HG03103 (cell line): ENCODE results near the gene PDHX.
A peak's percentile ranks its signal among the peaks of the same experiment; 100 is the strongest.
"Not testable (repeated sequence)": the region's sequence is repeated elsewhere in the genome, so short reads cannot be mapped to it uniquely, and the experiment has no call there.

Experiments used
- ATAC-seq: cut with Tn5 transposase; IDR thresholded peaks from one replicate; pipeline ENCODE4 v1.9.1; 2021; ENCODE audit warnings: low read depth; ENCODE audit not compliant: unreplicated experiment

PDHX gene

DNA sequence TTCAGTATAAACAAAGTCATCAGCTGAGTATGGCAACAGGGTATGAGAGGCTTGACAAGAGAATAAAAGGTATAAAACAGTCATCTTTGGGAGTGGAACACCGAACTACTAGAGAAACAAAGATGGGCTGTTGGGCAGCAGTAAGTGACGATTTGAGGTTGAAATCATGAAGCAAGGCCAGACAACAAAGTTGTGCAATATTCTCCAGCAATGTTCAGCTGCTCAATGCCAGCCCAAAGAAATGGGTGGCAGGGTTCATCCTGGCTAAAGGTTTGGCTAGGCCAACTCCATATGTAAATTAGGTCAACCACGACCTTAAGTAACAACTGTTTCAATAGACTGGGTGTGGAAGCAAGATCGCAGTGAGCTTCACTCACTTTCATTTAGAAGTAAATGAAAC is 6.5 kb upstream of the PDHX start:
- no peak for ATAC-seq

GRCh38 chr11:34910817-34911216 is 5.6 kb upstream of the PDHX start:
- no peak for ATAC-seq

GRCh38 chr11:34911676-34912075 is 4.7 kb upstream of the PDHX start:
- no peak for ATAC-seq

GRCh38 chr11:34913556-34913955 is 2.9 kb upstream of the PDHX start:
- ATAC-seq = not testable (repeated sequence)

GRCh38 chr11:34915136-34916014 is 1.0 kb upstream of the PDHX start:
- ATAC-seq = peak; percentile 2

DNA sequence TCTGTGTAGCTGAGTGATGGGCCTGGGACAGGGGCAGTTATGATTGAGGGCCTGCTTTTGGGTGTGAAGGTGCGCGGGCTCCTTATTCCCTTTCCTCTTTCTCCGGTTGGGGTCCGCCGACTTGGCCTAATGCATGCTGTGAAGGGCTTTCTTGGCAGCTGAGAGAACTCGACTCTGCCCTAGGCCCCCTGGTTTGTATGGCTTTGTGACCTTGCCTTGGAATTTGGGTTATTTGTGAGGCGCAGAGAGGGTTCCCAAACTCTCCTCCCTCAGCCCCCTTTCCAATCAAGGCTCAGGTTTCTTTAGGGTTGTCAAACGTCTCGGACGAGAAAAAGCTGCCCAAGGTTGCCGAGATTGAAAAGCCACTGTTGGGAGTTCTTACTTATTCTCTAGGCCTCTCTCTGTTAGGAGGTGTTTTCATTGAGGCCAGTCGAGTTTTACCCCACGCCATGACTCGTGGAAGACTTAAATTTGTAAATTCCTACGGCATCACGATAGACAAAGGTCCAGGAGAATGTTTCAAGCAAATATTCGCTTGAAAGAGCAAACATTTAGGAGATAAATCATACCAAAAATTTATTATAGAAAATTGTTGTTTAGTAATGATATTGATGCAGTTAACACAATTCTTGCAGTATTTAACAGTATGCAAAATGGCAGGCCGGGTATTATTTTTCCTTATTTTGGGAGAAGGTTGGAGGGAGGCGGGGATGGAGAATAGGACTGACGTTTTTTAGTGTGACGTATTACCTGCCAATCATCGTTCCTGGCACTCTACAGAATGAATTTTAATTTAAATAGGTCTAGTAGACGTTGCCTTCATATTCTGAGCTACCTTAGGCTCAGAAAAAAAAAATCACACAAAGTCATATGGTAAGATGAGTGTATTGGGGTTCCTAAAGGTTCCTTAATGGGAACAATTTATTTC is 689 bp downstream of the PDHX start:
- ATAC-seq = no peak

DNA sequence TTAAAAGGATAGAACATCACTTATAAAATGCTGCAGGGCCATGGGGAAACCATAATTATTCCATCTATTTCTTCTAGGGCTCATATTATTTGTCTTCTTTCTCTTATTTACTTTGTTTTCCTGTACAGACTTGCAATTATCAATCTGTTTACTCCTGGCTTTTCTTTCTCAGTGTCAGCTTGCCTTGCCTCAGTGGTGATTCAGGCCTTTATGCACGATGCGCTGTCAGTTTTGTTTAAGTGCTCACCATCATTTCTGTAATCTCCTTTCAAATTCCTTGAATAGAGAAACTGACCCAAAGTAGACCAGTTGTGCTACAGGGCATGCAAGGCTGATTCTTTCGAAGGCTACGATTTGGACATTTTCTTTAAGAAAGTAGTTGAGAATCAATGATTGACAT is 4.7 kb downstream of the PDHX start:
- ATAC-seq = no peak

DNA sequence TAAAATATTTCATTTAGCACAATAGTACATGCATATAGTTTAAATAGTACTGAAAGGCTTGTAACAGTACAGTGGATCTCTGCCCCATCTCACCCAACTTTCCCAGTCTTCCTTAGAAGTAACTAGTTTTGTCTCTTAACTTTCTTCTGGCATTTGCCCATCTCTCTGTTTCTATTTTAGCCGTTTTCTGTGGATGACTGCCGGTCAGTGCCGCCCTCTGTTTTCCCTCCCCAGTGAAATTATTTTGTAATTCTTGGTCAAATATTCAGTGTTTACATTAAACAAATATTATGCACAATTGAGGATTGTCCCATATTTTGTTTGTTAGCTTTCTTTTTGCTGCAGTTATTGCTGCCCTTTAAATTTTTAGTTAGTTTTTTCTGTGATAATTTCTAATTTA is 8.3 kb downstream of the PDHX start:
- no peak for ATAC-seq

DNA sequence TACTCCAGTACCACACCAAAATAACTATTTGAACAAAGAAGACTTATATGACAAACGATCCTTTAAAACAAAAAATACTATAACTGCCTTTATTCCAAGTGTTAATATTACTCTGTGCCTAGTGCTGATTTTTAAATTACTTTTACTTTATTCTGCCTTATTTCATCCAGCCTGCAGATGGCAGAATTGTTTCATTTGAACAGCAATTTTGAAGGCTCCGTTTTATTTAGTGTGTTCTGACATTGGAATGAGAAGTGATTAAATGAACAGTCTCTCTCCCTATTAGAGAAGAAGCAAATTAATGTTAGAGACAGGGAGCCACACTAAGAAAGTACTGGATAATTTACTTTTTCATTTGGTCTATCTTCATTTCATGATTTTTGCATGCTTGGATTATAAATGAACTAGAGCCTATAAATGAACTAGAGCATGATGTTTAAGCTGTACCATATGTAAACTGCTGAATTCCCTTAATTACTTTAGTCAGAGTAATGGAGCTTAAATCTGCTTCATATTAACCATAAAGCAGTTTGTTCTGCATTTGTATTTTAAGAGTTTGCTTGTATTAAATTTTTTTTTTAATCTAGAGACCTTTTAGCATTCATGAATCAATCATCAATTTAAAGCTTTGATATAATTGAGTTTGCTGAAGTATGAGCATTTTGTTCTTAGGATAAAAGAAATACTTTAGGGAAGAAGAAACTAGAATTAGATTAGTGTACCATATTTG is 9.8 kb downstream of the PDHX start:
- ATAC-seq = no peak

DNA sequence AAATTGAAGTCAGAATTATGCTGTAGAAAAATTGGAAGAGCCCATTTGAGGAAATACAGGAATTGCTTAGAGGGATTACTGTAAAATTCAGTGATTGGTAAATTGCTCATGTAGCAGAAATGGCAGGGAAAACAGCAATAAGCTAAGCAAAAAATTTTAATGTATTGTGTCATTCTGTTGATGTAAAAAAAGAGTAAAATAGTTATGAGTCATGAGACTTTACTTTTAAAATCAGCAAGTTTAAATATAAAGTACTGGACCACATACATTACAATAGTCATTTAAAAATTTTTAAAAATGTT is 10.4 kb downstream of the PDHX start:
- no peak for ATAC-seq

GRCh38 chr11:34928268-34928959 is 12.0 kb downstream of the PDHX start:
- ATAC-seq = no peak

- ATAC-seq = no peak
These were observed 12.7 kb downstream of the PDHX start for GRCh38 chr11:34928960-34929680.

DNA sequence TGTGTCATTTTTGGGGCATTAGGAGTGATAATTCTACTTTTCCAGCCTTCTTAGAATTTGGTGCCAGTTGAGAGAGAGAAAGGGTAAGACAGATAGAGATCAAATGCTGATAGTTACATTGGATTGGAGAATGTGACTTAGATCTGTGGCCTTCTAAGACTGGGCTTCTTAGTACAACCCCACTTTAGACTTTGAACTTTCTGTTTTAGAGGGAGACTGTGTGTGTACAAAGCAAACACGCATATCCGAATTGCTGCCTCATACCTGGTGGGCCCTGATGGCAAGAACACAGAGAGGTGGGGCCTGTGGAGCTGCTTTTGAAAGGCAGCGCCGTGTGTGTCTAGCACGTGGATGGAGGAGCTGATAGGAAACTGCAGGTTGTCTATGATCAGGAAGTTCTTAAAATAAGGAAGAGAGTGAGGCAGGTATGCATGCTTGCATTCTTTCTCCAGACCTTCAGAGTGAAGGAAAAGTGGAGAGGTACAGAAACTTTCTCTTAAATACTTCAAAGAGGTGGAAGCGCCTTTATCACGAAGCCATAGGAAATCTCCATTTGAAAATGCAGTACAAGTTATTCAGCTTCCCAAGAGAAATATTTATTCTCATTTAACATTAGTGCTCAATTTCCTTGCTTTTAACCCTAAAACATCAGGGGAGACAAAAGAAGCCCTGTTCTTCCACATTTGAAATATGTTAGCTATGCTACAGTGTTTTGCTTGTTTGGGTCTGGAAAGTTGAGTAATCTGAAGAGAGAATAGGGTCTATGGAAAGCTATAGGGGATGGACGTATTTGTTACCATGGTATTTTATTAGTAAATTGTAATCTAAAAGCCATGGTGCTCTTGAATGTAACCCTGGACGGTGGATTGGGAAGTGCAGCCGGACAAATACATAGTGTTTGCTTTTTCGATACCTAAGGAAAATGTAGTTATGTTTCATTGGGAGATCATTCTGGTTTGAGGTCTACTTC is 13.7 kb downstream of the PDHX start:
- ATAC-seq = no peak

DNA sequence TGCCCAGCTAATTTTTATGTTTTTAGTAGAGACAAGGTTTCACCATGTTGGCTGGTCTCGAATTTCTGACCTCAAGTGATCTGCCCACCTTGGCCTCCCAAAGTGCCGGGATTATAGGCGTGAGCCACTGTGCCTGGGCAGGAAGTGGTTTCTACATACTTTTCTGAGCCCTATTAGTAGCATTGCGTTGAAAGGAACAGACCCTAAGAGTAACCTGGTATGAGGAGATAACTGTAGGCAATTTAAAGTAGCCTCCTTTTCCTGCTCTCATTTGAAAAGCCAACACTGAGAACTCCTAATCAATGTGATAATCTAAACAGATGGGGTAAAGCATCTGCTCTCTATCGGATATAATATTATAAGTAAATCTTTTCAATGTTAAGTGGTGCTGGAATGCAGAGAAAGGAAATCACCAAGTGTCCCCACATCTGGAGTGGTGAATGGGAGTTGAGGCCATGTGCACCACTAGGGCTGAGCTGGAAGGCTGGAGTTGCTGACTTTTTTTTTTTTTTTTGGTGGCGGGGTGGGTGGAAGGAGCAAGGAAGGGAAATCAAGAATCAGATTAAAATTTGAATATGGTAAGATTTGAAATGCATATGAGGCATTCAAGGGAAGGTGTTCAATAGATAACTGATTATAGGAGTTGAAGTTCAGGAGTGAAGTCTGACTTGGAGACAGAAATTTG is 20.7 kb downstream of the PDHX start:
- ATAC-seq = no peak

GRCh38 chr11:34938611-34939010 is 22.2 kb downstream of the PDHX start:
- ATAC-seq = no peak

DNA sequence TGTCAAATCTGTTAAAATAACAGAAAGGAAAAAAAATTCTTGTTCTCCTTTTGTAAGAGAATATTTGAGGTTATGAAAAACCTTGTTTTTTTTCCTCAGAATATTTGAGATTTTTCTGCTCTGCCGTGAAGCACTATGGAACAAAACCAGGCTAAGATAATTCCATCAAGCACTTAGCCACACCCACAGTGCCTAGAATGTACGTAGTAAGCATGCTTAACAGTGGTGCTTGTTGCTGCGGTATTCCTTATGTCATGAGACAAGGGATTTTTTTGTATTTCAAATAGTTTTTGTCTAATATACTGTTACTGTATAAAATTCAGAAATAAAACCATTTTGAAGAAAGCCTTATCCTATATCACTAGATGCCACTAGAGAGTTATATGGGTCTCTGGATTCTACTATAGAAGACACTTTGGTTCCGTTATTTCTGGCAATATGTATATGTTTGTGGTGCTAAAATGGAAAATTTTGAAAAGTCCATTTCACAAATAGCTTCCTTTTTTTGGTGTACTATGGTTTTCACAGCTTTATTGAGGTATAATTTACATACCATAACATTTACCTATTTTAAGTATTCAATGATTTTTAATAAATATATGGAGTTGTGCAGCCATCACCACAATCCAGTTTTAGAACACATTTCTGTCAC is 23.7 kb downstream of the PDHX start:
- no peak for ATAC-seq

DNA sequence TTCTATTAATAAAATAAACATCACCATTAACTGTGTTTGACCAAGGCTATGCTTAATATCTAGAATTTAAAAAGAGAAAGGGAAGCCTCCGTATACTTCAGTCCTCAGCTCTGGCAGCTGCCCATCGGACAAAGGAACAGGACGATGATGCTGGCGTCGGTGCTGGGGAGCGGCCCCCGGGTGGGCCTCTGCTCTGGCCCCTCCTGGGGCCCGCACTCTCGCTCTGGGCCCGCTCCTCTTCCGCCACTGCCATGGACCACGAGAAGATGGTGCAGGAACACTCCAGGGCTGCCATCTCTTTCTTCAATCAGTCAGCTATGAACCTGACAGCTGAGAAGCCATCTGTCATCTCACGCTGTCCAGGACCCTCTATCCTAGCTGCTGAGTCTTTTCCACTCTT is 25.3 kb downstream of the PDHX start:
- no peak for ATAC-seq

- no peak for ATAC-seq
These were observed 28.3 kb downstream of the PDHX start for GRCh38 chr11:34944692-34945091.
